Measurements from ENCODE around the gene RBL2.

- TF ChIP-seq CTCF (IDR thresholded peaks at IDR 0.05 in 8 of 11, conservative IDR thresholded peaks at IDR 0.05 in 3 of 11) (no peak), POLR2A (IDR thresholded peaks at IDR 0.05) (no peak), POLR2AphosphoS5 (IDR thresholded peaks at IDR 0.05) (no peak)
Measured at GRCh38 chr16:53458635-53459034, 24.4 kb downstream of the RBL2 start.
